Sigmoid colon (tissue), 7 donors: ENCODE results near the gene TRIML2. TPM values are rescaled to one million over a fixed set of nuclear protein-coding genes. Genes with fewer than 3 reads are reported as not detected.

Experiments used
- DNase-seq: peaks from one replicate; pipeline ENCODE4 v3.0.0-alpha.2; 2019
- H3K27ac ChIP-seq, 4 donors: fragments of 200-600 bp; sonication (generic); one replicate each; pipeline ENCODE4 v1.5.1; 2016 to 2019; ENCODE audit warnings: mild to moderate bottlenecking in 1 of 4
- H3K27me3 ChIP-seq, 3 donors: fragments of 200-600 bp; sonication (generic); one replicate each; pipeline ENCODE4 v1.5.1; 2019; ENCODE audit warnings: mild to moderate bottlenecking in 1 of 3
- H3K36me3 ChIP-seq, 4 donors: fragments of 200-600 bp; sonication (generic); one replicate each; pipeline ENCODE4 v1.5.1; 2016 to 2019
- H3K4me1 ChIP-seq, 4 donors: fragments of 200-600 bp; sonication (generic); one replicate each; pipeline ENCODE4 v1.5.1; 2017 to 2019
- H3K4me3 ChIP-seq, 4 donors: fragments of 200-600 bp; sonication (generic); one replicate each; pipeline ENCODE4 v1.5.1; 2017 to 2019; ENCODE audit warnings: mild to moderate bottlenecking in 2 of 4, moderate library complexity in 1 of 4
- H3K9me3 ChIP-seq, 4 donors: fragments of 200-600 bp in 3 of 4; sonication (generic) in 3 of 4; one replicate each; pipeline versions ENCODE4 v1.5.1 to v1.6.1; 2013 to 2019
- EP300 ChIP-seq, 4 donors: sonication (generic); formaldehyde crosslinking; IDR thresholded peaks; one replicate each; pipeline ENCODE4 v1.6.1; 2017; ENCODE audit warnings: antibody characterized with exemption in 4 of 4
- POLR2A ChIP-seq, 2 donors: fragments of 450-650 bp; IDR thresholded peaks; one replicate each; pipeline ENCODE4 v1.6.1; 2016; ENCODE audit warnings: antibody characterized with exemption in 2 of 2, mild to moderate bottlenecking in 2 of 2, moderate library complexity in 2 of 2
- POLR2AphosphoS5 ChIP-seq, 4 donors: sonication (generic); formaldehyde crosslinking; IDR thresholded peaks; one replicate each; pipeline ENCODE4 v1.6.1; 2017; ENCODE audit warnings: antibody characterized with exemption in 4 of 4
- WGBS, 2 donors: extraction: QIAGEN DNeasy Blood & Tissue Kit; methylation state at CpG; one replicate each; pipeline ENCODE4 v1.1.7; 2013; 5-methylcytosine and 5-hydroxymethylcytosine counted together
- intact Hi-C: fragments of 100-400 bp; cut with DNase I; formaldehyde crosslinking; loops from one replicate; pipeline ENCODE4 v1.15.1; 2023
- polyA plus RNA-seq, 3 donors: library from polyadenylated mRNA; stranded (reverse); fragments of 200-250 nt; gene quantifications; one replicate each; pipeline ENCODE4 v1.2.3, GENCODE V29; 2013
- total RNA-seq, 4 donors: library from RNA; depleted of rRNA; stranded (reverse); fragments of >200 nt; gene quantifications; one replicate each; pipeline ENCODE4 v1.1.0, GENCODE V29; 2016
- TF ChIP-seq, protein P1 (sequence below), 4 experiments: fragments of 450-650 bp in 3 of 4; fragments of 200-600 bp in 1 of 4; IDR thresholded peaks; one replicate each; pipeline ENCODE4 v1.5.1; 2016 to 2019; ENCODE audit warnings: antibody characterized with exemption in 4 of 4, mild to moderate bottlenecking in 3 of 4, moderate library complexity in 2 of 4
- donor health status: healthy with polysubstance abuse.
- donor health status: Bipolar disorder and iron deficiency.
- donor health status: healthy.

The TRIML2 gene
- total and polyA plus RNA-seq, 7 donors: not detected

DNA sequence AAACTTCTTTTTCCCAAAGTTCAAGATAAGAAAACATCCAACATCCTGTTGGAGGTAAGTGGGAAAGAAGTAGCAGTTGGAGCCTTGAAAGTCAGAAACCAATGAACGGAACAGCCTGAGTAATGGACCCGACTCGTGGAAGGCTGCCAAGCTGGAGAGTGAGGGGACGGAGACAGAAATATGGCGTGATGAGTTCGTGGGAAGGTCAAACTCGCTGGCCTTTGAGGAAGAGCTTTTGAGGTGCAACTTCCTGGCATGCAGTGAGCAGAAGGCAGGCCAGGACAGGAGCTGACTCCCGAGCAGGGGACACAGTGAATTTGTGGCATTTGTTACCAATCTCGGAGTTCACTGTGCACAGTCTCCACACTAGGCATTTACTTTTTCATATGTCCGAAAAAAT is 28.8 kb upstream of the TRIML2 start:
- Histone ChIP-seq H3K4me1 (no peaks in the 10 kb centered on the region), H3K4me3 (no peak overlapping the region), H3K27me3 (no peaks in the 10 kb centered on the region), H3K36me3 (no peaks in the 10 kb centered on the region), H3K9me3 (no peaks in the 10 kb centered on the region), H3K27ac (no peak overlapping the region)
- intact Hi-C loops: no loop called here
- TF ChIP-seq, protein P1, sequence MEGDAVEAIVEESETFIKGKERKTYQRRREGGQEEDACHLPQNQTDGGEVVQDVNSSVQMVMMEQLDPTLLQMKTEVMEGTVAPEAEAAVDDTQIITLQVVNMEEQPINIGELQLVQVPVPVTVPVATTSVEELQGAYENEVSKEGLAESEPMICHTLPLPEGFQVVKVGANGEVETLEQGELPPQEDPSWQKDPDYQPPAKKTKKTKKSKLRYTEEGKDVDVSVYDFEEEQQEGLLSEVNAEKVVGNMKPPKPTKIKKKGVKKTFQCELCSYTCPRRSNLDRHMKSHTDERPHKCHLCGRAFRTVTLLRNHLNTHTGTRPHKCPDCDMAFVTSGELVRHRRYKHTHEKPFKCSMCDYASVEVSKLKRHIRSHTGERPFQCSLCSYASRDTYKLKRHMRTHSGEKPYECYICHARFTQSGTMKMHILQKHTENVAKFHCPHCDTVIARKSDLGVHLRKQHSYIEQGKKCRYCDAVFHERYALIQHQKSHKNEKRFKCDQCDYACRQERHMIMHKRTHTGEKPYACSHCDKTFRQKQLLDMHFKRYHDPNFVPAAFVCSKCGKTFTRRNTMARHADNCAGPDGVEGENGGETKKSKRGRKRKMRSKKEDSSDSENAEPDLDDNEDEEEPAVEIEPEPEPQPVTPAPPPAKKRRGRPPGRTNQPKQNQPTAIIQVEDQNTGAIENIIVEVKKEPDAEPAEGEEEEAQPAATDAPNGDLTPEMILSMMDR (IDR thresholded peaks at IDR 0.05): no peak
- TF ChIP-seq EP300 (IDR thresholded peaks at IDR 0.05) (no peak), POLR2AphosphoS5 (IDR thresholded peaks at IDR 0.05) (no peak), POLR2A (IDR thresholded peaks at IDR 0.05) (no peak)
- no peak for DNase-seq
- 75 to 81% methylated on average over 10 of the region's 10 CpGs for whole genome bisulfite sequencing, 2 donors

- no peaks in the 10 kb centered on the region for H3K27me3 ChIP-seq
- no peaks in the 10 kb centered on the region for H3K4me1 ChIP-seq
- H3K9me3 ChIP-seq: no peaks in the 10 kb centered on the region
- H3K4me3 ChIP-seq: no peak overlapping the region
- H3K36me3 ChIP-seq: no peaks in the 10 kb centered on the region
- TF ChIP-seq POLR2AphosphoS5 (IDR thresholded peaks at IDR 0.05): no peak
- H3K27ac ChIP-seq: no peak overlapping the region
- WGBS, 2 donors: 76 to 95% methylated on average over 5 of the region's 5 CpGs
- intact Hi-C loops: no loop called here
- DNase-seq: no peak
Observed at GRCh38 chr4:188132232-188132631, 22.8 kb upstream of the TRIML2 start.

GRCh38 chr4:188130355-188130754 is 21.0 kb upstream of the TRIML2 start:
- TF ChIP-seq, protein P1 (IDR thresholded peaks at IDR 0.05): no peak
- TF ChIP-seq POLR2AphosphoS5 (IDR thresholded peaks at IDR 0.05) (no peak), POLR2A (IDR thresholded peaks at IDR 0.05) (no peak), EP300 (IDR thresholded peaks at IDR 0.05) (no peak)
- H3K4me3 ChIP-seq: no peak overlapping the region
- no peak for DNase-seq
- no peaks in the 10 kb centered on the region for H3K9me3 ChIP-seq
- H3K4me1 ChIP-seq: no peaks in the 10 kb centered on the region
- no peaks in the 10 kb centered on the region for H3K27me3 ChIP-seq
- no peak overlapping the region for H3K27ac ChIP-seq
- WGBS, 2 donors: 74 to 86% methylated on average over 4 of the region's 4 CpGs
- no peaks in the 10 kb centered on the region for H3K36me3 ChIP-seq
- intact Hi-C loops: no loop called here

DNA sequence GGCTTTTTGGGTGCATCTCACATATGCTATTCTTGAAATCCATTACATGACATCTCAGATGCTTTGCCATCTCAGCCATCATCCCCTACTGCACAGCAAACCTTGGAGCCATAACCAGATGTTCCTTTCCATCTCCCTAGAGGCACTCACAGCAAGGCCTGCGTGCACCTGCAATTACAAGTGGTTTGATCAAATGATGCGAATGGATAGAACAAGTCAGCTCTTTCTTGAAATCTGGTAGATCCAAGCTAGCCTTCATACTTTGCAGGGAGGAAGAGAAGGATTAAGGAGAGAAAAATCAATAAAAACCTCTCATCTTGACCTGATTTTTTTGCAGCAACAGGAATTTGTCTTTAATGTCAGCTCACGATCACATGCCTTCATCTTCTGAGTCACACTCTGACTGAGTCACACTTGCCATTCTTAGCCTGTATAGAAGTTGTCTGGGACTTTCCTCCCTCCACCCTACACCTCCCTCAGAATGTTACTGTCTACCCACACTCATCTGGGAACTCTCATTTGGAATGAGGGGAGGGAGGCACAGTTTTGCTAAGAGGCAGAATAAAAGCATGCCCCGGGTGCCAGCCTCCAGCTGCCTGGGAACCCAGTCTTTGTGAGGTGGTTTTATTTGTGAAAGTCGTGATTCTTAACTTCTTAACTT is 17.9 kb upstream of the TRIML2 start:
- Histone ChIP-seq H3K36me3 (no peaks in the 10 kb centered on the region), H3K4me3 (no peak overlapping the region), H3K27ac (no peak overlapping the region), H3K9me3 (no peaks in the 10 kb centered on the region), H3K4me1 (no peaks in the 10 kb centered on the region), H3K27me3 (no peaks in the 10 kb centered on the region)
- intact Hi-C loops: no loop called here
- DNase-seq: no peak
- TF ChIP-seq, protein P1 (IDR thresholded peaks at IDR 0.05): no peak
- TF ChIP-seq POLR2AphosphoS5 (IDR thresholded peaks at IDR 0.05) (no peak), POLR2A (IDR thresholded peaks at IDR 0.05) (no peak), EP300 (IDR thresholded peaks at IDR 0.05) (no peak)
- 67 to 73% methylated on average over 5 of the region's 5 CpGs for WGBS, 2 donors

DNA sequence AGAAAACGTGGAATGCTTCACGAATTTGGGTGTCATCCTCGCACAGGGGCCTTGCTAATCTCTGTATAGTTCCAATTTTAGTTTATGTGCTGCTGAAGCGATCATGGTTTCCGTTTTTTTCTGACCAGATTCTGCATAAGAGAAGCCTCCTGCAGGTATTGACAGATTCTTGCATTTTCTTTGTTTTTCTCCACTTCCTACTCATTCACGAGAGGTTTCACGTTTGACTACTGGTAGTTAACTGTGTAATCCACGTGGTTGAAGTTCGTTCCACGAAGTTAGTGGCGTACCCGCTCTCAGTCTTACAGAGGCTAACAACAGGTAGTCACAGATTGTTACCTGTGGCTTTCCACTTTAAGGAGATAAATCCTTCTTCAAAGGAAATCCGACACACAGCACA is 12.1 kb upstream of the TRIML2 start:
- no peak for DNase-seq
- TF ChIP-seq EP300 (IDR thresholded peaks at IDR 0.05) (no peak), POLR2A (IDR thresholded peaks at IDR 0.05) (no peak), POLR2AphosphoS5 (IDR thresholded peaks at IDR 0.05) (no peak)
- TF ChIP-seq, protein P1 (IDR thresholded peaks at IDR 0.05): no peak
- Histone ChIP-seq H3K4me3 (no peak overlapping the region), H3K27ac (no peak overlapping the region), H3K4me1 (no peaks in the 10 kb centered on the region), H3K27me3 (no peaks in the 10 kb centered on the region), H3K36me3 (no peaks in the 10 kb centered on the region), H3K9me3 (no peaks in the 10 kb centered on the region)
- intact Hi-C loops: no loop called here
- WGBS, 2 donors: 60 to 71% methylated on average over 13 of the region's 13 CpGs
